ENCODE data around the gene ADAMTSL1.

The ADAMTSL1 gene

DNA sequence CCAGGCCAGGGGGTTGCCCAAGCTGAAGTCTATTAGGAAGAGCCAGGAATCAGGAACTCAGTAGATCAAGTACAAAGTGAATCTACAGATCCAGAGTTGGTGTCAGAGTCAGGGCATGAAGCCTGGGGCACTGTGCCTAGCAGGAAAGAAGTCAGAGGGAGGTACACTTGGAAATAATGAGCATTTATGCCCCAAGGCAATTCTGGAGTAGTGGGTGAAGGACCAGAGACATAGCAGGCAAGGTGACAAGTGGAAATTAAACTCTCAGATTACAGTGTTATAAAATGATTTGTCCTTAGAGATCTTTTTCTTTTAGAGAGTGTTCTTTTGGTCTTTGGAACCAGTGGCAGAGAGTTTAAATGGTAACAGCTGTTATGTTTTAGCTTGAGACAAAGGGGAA is 138.0 kb downstream of the ADAMTSL1 start:
- no peak for DNase-seq (ENCODE audit: low read depth)
- TF ChIP-seq, protein P1, sequence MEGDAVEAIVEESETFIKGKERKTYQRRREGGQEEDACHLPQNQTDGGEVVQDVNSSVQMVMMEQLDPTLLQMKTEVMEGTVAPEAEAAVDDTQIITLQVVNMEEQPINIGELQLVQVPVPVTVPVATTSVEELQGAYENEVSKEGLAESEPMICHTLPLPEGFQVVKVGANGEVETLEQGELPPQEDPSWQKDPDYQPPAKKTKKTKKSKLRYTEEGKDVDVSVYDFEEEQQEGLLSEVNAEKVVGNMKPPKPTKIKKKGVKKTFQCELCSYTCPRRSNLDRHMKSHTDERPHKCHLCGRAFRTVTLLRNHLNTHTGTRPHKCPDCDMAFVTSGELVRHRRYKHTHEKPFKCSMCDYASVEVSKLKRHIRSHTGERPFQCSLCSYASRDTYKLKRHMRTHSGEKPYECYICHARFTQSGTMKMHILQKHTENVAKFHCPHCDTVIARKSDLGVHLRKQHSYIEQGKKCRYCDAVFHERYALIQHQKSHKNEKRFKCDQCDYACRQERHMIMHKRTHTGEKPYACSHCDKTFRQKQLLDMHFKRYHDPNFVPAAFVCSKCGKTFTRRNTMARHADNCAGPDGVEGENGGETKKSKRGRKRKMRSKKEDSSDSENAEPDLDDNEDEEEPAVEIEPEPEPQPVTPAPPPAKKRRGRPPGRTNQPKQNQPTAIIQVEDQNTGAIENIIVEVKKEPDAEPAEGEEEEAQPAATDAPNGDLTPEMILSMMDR (conservative IDR thresholded peaks at IDR 0.05; ENCODE audit: control insufficient read depth, insufficient read depth, low read depth, low read length), result no peak

DNA sequence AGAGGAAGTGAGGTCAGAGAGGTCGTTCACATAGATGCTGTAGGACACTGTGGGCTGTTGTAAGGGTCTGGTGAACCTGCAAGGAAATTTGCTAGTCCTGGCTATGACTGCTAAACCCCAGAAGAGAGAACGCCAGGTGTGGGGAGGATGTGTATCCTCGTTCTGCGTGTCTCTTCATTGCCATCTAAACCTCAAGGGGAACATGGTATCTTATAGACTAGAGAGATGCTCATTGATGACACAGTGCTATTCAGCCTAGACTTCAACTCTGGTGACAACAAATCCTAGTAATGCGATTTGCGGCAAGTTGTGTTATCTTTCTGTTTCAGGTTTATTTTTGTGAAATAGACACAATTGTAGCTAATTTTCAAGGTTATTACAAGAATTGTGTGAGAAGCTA is 140.2 kb downstream of the ADAMTSL1 start:
- no peak for DNase-seq (ENCODE audit: low read depth)
- no peak overlapping the region for H3K4me3 ChIP-seq (ENCODE audit: control insufficient read depth, low read depth, low read length)
- TF ChIP-seq, protein P1 (conservative IDR thresholded peaks at IDR 0.05; ENCODE audit: control insufficient read depth, insufficient read depth, low read depth, low read length), result no peak

More for the DNA sequence above, 138.0 kb downstream of the ADAMTSL1 start:
- no peak overlapping the region for H3K4me3 ChIP-seq (ENCODE audit: control insufficient read depth, low read depth, low read length)

DNA sequence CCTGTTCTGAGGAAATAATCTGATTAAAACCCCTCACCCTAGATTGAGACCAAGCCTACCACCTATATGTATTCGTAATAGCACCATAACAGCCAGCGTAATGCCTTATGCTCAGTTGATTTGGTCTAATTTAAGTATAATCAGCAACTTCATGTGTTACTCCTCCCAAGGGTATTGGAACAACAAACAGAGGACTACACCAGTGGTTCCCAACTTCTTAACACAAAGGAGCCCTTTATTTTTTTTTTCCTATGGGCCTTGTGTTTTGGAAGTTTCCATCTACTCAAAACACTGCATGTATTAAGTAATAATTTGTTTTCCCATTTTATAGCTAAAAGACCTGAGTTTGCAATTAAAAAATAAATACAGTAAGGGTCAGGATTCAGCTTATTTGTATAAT is 140.7 kb downstream of the ADAMTSL1 start:
- TF ChIP-seq, protein P1 (conservative IDR thresholded peaks at IDR 0.05; ENCODE audit: control insufficient read depth, insufficient read depth, low read depth, low read length), result no peak
- no peak for DNase-seq (ENCODE audit: low read depth)
- no peak overlapping the region for H3K4me3 ChIP-seq (ENCODE audit: control insufficient read depth, low read depth, low read length)

DNA sequence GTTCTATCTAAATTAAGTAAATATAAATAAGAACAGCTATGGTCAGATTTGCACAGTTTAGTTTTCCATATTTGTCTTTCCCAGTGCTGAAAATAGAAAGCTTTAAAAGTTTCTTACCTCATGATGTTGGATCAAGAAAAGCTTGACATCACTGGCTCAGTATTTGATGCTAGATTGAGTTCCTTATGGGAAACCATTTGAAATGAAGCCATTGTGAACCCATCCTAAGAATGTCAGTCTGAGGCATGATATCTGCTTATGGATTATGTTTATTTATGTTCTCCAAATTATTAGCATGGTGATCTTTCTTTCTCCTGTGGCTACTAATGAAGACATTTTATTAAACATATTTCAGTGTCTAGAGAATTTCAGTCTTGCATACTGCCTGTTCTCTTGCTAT is 143.0 kb downstream of the ADAMTSL1 start:
- no peak for DNase-seq (ENCODE audit: low read depth)
- H3K4me3 ChIP-seq (ENCODE audit: control insufficient read depth, low read depth, low read length), result no peak overlapping the region
- TF ChIP-seq, protein P1 (conservative IDR thresholded peaks at IDR 0.05; ENCODE audit: control insufficient read depth, insufficient read depth, low read depth, low read length), result no peak

DNA sequence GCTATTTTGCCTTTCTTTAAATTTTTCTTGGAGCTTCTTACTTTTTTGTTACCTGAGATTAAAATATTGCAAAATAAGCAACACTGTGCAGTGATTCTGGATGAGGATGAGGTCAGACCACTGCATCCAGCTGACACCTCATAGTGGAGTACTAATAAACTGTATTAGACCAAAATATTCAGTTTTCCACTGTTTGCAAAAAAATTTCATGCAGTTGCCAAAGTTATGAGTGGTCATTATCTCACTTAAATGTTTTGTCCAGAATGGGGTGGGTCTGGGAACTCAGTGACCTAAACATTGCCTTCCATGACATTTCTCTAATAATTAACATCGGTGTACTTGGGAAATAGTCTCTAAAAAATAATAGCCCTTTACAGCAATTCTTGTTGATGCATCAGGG is 143.8 kb downstream of the ADAMTSL1 start:
- no peak overlapping the region for H3K4me3 ChIP-seq (ENCODE audit: control insufficient read depth, low read depth, low read length)
- DNase-seq (ENCODE audit: low read depth), result no peak
- TF ChIP-seq, protein P1 (conservative IDR thresholded peaks at IDR 0.05; ENCODE audit: control insufficient read depth, insufficient read depth, low read depth, low read length), result no peak

DNA sequence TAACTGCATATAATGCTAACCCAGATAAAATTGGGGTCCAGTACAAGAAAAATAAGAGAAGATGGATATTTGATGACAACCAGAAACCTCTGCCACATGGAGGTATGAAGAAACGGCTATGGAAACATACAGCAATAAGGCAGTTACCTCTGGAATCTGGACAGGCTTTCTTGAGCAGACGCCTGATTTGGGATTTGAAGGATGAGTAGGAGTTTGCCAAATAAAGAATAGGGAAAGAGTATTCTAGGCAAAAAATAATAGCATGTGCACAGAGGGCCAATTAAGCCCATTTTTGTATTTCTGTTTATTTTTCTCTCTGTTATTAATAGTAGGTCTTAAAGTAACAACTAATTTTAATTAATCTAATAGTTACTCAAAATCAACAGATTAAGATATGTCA is 144.9 kb downstream of the ADAMTSL1 start:
- H3K4me3 ChIP-seq (ENCODE audit: control insufficient read depth, low read depth, low read length), result no peak overlapping the region
- TF ChIP-seq, protein P1 (conservative IDR thresholded peaks at IDR 0.05; ENCODE audit: control insufficient read depth, insufficient read depth, low read depth, low read length), result no peak

DNA sequence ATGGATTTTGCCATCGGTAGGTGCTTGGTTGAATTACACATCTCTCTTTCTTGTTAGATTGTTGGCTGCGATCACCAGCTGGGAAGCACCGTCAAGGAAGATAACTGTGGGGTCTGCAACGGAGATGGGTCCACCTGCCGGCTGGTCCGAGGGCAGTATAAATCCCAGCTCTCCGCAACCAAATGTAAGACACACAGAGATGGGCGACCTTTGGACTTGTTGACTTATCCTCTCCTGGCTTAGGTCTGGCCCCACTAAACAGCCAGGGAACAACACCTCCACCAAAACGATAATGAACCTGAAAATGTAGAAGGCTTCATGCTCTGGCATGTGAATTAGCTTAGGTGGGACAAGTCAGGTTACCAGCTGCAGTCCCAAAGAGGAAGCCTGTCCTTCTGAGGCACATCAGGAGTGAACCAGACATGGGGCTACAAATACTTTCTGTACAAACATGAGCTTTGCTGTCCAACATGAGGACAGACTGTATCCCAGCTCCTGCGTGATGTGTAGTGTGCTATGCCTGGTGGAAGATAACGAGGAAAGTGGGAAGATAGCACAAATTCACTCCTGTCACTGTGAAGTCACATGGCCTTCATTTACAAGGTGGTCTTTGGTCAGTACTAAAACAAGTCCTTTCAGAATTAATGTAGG is 148.4 kb downstream of the ADAMTSL1 start:
- TF ChIP-seq, protein P1 (conservative IDR thresholded peaks at IDR 0.05; ENCODE audit: control insufficient read depth, insufficient read depth, low read depth, low read length), result no peak
- no peak for DNase-seq (ENCODE audit: low read depth)
- no peak overlapping the region for H3K4me3 ChIP-seq (ENCODE audit: control insufficient read depth, low read depth, low read length)

More for the DNA sequence above, 144.9 kb downstream of the ADAMTSL1 start:
- no peak for DNase-seq (ENCODE audit: low read depth)
